Activated naive CD4-positive, alpha-beta T cell treated with anti-CD3 and anti-CD28 coated beads for 36 hours (primary cell): ENCODE results near the gene PYROXD2. TPM values are rescaled to one million over a fixed set of nuclear protein-coding genes. Genes with fewer than 3 reads are reported as not detected.
"Not testable (repeated sequence)": the region's sequence is repeated elsewhere in the genome, so short reads cannot be mapped to it uniquely, and the experiment has no call there.

Experiments used
- CTCF ChIA-PET: fragments of 350-600 bp; sonication (Branson Sonifier 250); formaldehyde crosslinking; loops from one replicate; lab custom pipeline; 2021; ENCODE audit warnings: antibody characterized with exemption; lab: Charles Lee
- DNase-seq: peaks from one replicate; pipeline ENCODE4 v3.0.0-alpha.2; 2020
- H3K27ac Mint-ChIP-seq: one replicate; pipeline ENCODE4 v1.8.0; 2021; ENCODE audit warnings: mild to moderate bottlenecking, mixed read lengths
- H3K27me3 Mint-ChIP-seq: one replicate; pipeline ENCODE4 v1.8.0; 2021; ENCODE audit warnings: low read depth, mixed read lengths
- H3K36me3 Mint-ChIP-seq: one replicate; pipeline ENCODE4 v1.8.0; 2021; ENCODE audit warnings: low read depth, mixed read lengths
- H3K4me1 Mint-ChIP-seq: one replicate; pipeline ENCODE4 v1.8.0; 2021; ENCODE audit warnings: low read depth, mixed read lengths
- H3K4me3 Mint-ChIP-seq: one replicate; pipeline ENCODE4 v1.8.0; 2021; ENCODE audit warnings: mild to moderate bottlenecking, moderate library complexity, mixed read lengths
- H3K9me3 Mint-ChIP-seq: one replicate; pipeline ENCODE4 v1.8.0; 2021; ENCODE audit warnings: mixed read lengths
- intact Hi-C: fragments of 100-400 bp; cut with micrococcal nuclease; formaldehyde crosslinking; loops from one replicate; pipeline ENCODE4 v1.15.1; 2023
- total RNA-seq, 2 experiments: library from RNA; stranded (reverse); gene quantifications; one replicate each; pipeline ENCODE4 v1.2.3, GENCODE V29; 2021

The PYROXD2 gene
- total RNA-seq, 2 experiments from 2014 or later: 4.2 to 5.0 TPM

DNA sequence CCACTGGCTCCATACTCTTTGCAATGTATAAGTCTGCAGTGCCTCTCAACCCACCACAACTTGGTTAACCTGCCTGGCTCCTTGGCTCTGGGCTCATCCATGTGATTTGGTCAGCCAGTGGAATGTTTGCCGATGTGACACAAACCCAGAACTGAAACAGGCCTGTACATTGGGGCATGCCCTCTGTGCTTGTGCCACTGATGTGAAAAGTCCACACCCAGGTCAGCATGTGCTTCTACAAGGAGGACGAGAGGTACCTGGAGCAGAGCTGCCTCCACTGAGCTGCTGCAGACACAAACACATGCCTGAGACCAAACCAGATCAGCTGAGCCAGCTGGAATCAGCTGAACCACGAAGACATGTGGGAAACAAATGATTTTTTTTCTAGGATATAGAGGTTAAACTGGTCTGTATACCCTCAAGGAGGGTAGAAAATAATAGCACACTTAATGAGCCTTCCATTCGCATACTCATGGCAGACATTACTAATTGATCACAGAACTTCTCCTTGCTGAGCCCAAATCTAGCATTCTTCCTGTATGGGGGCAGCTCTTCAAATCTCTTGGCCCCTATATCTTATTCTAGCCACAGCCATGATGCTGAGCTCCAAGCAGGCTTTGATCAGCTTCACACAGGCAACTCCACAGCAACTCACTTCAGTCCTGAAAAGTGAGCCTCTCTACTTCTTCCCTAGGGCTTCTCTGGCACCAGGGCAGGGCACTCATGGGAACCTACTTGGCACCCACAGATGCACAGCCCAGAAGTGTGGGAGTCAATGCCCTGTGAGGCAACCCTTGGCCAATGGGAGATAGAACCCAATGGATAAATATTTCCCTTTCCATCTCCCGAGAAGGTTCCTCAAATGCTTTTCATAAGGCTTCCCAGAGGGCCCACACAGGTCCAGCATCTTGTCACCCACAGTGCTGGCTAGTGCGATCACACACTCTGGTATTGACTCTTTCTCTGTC lies 18.6 kb downstream of the PYROXD2 start:
- CTCF ChIA-PET: no interaction called here
- H3K4me1 Mint-ChIP-seq: peaks cover 3% of the 10 kb centered on the region
- no peaks in the 10 kb centered on the region for H3K9me3 Mint-ChIP-seq
- H3K27ac Mint-ChIP-seq: no peak overlapping the region
- no peak for DNase-seq
- intact Hi-C loops: no loop called here
- peaks cover 2% of the 10 kb centered on the region for H3K36me3 Mint-ChIP-seq
- no peaks in the 10 kb centered on the region for H3K27me3 Mint-ChIP-seq
- H3K4me3 Mint-ChIP-seq: no peak overlapping the region

GRCh38 chr10:98394851-98395440 lies 20.0 kb downstream of the PYROXD2 start:
- Mint-ChIP-seq H3K36me3 (peaks cover 2% of the 10 kb centered on the region), H3K9me3 (no peaks in the 10 kb centered on the region), H3K4me3 (no peak overlapping the region), H3K27ac (no peak overlapping the region), H3K27me3 (no peaks in the 10 kb centered on the region), H3K4me1 (peaks cover 16% of the 10 kb centered on the region)
- no peak for DNase-seq
- CTCF ChIA-PET: no interaction called here
- intact Hi-C loops: no loop called here

- intact Hi-C loops: no loop called here
Observed at GRCh38 chr10:98391578-98391991, 23.4 kb downstream of the PYROXD2 start.

GRCh38 chr10:98391065-98391464 lies 23.9 kb downstream of the PYROXD2 start:
- CTCF ChIA-PET: interaction anchor here (1.2 to 1.4 kb wide), 2 partner anchors 35 to 69 kb away, joined by 3 to 6 read pairs; no protein-coding TSS in a partner anchor
- H3K9me3 Mint-ChIP-seq: no peaks in the 10 kb centered on the region
- intact Hi-C loops: no loop called here
- peaks cover 16% of the 10 kb centered on the region for H3K4me1 Mint-ChIP-seq
- H3K4me3 Mint-ChIP-seq: no peak overlapping the region
- peaks cover 2% of the 10 kb centered on the region for H3K36me3 Mint-ChIP-seq
- peak; percentile 16 for DNase-seq
- no peak overlapping the region for H3K27ac Mint-ChIP-seq
- H3K27me3 Mint-ChIP-seq: no peaks in the 10 kb centered on the region

More at GRCh38 chr10:98391578-98391991, 23.4 kb downstream of the PYROXD2 start:
- H3K27ac Mint-ChIP-seq: no peak overlapping the region
- no peak overlapping the region for H3K4me3 Mint-ChIP-seq
- H3K36me3 Mint-ChIP-seq: peaks cover 2% of the 10 kb centered on the region
- no peak for DNase-seq
- peaks cover 16% of the 10 kb centered on the region for H3K4me1 Mint-ChIP-seq
- no peaks in the 10 kb centered on the region for H3K27me3 Mint-ChIP-seq
- CTCF ChIA-PET: interaction anchor here (1.2 to 1.4 kb wide), 2 partner anchors 34 to 69 kb away, joined by 3 to 6 read pairs; no protein-coding TSS in a partner anchor
- no peaks in the 10 kb centered on the region for H3K9me3 Mint-ChIP-seq

DNA sequence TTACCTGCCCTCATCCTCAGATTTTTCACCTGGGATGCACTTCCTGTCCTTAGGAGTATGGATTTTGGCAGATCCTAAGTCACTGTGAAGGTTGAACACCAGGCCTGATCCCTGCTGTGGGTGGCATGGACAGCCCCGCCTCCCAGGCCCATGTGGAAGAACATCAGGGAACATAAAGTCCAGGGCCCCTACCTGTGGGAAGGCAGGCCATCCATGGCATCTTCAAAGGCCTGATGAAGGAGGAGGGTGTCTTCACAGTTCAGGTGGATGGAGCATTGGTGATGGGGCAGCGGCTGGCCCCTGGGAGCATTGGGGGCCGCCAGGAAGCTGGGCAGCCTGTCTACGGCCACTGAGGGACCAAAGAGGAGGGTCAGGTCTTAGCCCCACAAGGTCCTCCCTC lies 24.6 kb downstream of the PYROXD2 start:
- Mint-ChIP-seq H3K27ac (no peak overlapping the region), H3K4me3 (no peak overlapping the region), H3K4me1 (peaks cover 16% of the 10 kb centered on the region), H3K9me3 (no peaks in the 10 kb centered on the region), H3K27me3 (no peaks in the 10 kb centered on the region), H3K36me3 (peaks cover 2% of the 10 kb centered on the region)
- CTCF ChIA-PET: interaction anchor here (1.2 kb wide), 1 partner anchor 68 kb away, joined by 3 read pairs; no protein-coding TSS in a partner anchor
- intact Hi-C loops: no loop called here
- DNase-seq: no peak

GRCh38 chr10:98389398-98389797 lies 25.6 kb downstream of the PYROXD2 start:
- no peaks in the 10 kb centered on the region for H3K36me3 Mint-ChIP-seq
- H3K9me3 Mint-ChIP-seq: no peaks in the 10 kb centered on the region
- no peak overlapping the region for H3K4me3 Mint-ChIP-seq
- CTCF ChIA-PET: no interaction called here
- no peak for DNase-seq
- intact Hi-C loops: no loop called here
- H3K4me1 Mint-ChIP-seq: peaks cover 16% of the 10 kb centered on the region
- no peak overlapping the region for H3K27ac Mint-ChIP-seq
- no peaks in the 10 kb centered on the region for H3K27me3 Mint-ChIP-seq

- no peak overlapping the region for H3K27ac Mint-ChIP-seq
- DNase-seq: no peak
- no peaks in the 10 kb centered on the region for H3K36me3 Mint-ChIP-seq
- intact Hi-C loops: no loop called here
- H3K4me1 Mint-ChIP-seq: peaks cover 16% of the 10 kb centered on the region
- CTCF ChIA-PET: interaction anchor here (0.7 kb wide), 1 partner anchor 345 kb away, joined by 3 read pairs; no protein-coding TSS in a partner anchor
- H3K27me3 Mint-ChIP-seq: no peaks in the 10 kb centered on the region
- H3K4me3 Mint-ChIP-seq: no peak overlapping the region
- no peaks in the 10 kb centered on the region for H3K9me3 Mint-ChIP-seq
Observed at GRCh38 chr10:98388101-98388655, 26.8 kb downstream of the PYROXD2 start.

GRCh38 chr10:98384531-98385133 lies 30.4 kb downstream of the PYROXD2 start:
- H3K4me3 Mint-ChIP-seq: no peak overlapping the region
- intact Hi-C loops: no loop called here
- no peak for DNase-seq
- CTCF ChIA-PET: no interaction called here
- no peaks in the 10 kb centered on the region for H3K27me3 Mint-ChIP-seq
- no peaks in the 10 kb centered on the region for H3K36me3 Mint-ChIP-seq
- H3K27ac Mint-ChIP-seq: no peak overlapping the region
- H3K9me3 Mint-ChIP-seq: no peaks in the 10 kb centered on the region
- H3K4me1 Mint-ChIP-seq: no peaks in the 10 kb centered on the region

DNA sequence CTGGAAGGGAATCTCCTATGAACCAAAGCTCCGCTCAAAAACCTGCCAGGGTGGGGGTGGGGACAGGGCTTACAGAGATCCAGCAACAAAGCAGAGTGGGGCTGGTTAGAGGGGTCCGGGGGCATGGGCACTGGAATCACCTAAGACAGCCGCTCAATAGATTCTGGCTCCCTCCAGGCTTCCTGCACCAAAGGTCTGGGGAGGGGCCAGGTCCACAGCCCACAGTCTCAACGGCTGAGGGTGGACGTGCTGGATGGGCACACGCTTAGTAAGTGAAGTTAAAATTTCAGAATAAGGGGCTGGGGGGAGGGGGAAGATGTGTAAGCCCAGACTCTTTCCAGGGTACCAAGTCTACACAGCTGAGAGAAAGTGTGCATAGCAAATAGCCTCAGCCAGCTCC lies 31.1 kb downstream of the PYROXD2 start:
- intact Hi-C loops: no loop called here

DNA sequence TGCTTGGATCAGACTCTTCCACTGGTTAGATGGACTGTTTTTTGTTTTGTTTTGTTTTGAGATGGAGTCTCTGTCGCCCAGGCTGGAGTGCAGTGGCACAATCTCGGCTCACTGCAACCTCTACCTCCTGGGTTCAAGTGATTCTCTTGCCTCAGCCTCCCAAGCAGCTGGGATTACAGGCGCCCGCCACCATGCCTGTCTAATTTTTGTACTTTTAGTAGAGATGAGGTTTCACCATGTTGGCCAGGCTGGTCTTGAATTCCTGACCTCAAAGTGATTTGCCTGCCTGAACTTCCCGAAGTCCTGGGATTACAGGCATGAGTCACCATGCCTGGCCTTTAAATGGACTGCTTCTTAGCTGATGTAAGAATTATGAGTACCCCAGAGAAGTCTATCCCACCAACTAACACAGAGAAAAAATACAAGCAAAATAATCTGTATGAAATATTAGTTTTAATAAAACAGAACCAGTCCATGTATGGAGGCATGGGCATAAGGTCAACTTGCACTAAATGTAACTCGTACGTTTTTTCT lies 31.8 kb downstream of the PYROXD2 start:
- DNase-seq, H3K27me3 Mint-ChIP-seq, H3K27ac Mint-ChIP-seq, H3K9me3 Mint-ChIP-seq, intact Hi-C loops, H3K4me1 Mint-ChIP-seq, CTCF ChIA-PET, H3K4me3 Mint-ChIP-seq, H3K36me3 Mint-ChIP-seq: not testable (repeated sequence)

More for the DNA sequence above, 31.1 kb downstream of the PYROXD2 start:
- Mint-ChIP-seq H3K4me1 (no peaks in the 10 kb centered on the region), H3K4me3 (no peak overlapping the region), H3K36me3 (no peaks in the 10 kb centered on the region), H3K27ac (no peak overlapping the region), H3K27me3 (no peaks in the 10 kb centered on the region), H3K9me3 (no peaks in the 10 kb centered on the region)
- CTCF ChIA-PET: no interaction called here
- DNase-seq: no peak

DNA sequence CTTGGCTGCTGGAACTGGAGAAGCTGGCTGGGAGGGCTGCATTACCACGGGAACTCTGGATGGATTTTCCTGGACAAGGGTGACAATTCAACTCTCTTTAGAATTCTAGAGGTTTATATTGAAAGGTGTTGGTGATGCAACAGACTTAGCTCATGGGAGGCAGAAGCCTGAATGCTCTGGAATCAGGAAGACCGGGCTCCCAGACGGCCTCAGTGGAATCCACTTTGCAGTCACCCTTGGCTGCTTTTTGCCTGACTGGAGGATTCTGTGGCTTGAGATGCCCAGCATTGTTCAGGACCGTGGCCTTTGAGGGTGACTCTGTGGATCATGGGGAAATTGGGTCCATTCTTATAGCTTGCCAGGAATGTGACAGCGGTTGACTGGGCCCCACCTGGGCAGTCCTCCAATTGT lies 32.3 kb downstream of the PYROXD2 start:
- Mint-ChIP-seq H3K4me3 (no peak overlapping the region), H3K4me1 (no peaks in the 10 kb centered on the region), H3K27ac (no peak overlapping the region), H3K27me3 (no peaks in the 10 kb centered on the region), H3K9me3 (no peaks in the 10 kb centered on the region), H3K36me3 (no peaks in the 10 kb centered on the region)
- CTCF ChIA-PET: no interaction called here
- intact Hi-C loops: no loop called here
- no peak for DNase-seq
